GM21737 (cell line): ENCODE results near the gene ARHGEF4.

Experiments used
- ATAC-seq: cut with Tn5 transposase; IDR thresholded peaks from one replicate; pipeline ENCODE4 v1.9.1; 2021; ENCODE audit warnings: mild to moderate bottlenecking, moderate library complexity; ENCODE audit not compliant: unreplicated experiment

ARHGEF4 gene

GRCh38 chr2:130819226-130819607 lies 17.5 kb upstream of the ARHGEF4 start:
- no peak for ATAC-seq

- ATAC-seq, result no peak
These were observed 17.0 kb upstream of the ARHGEF4 start for GRCh38 chr2:130819608-130820278.

GRCh38 chr2:130820279-130820861 lies 16.3 kb upstream of the ARHGEF4 start:
- no peak for ATAC-seq

GRCh38 chr2:130821867-130822266 lies 14.8 kb upstream of the ARHGEF4 start:
- ATAC-seq, result no peak

- ATAC-seq, result no peak
These were observed 13.9 kb upstream of the ARHGEF4 start for GRCh38 chr2:130822766-130823165.

- peak; percentile 9 for ATAC-seq
These were observed 13.4 kb upstream of the ARHGEF4 start for GRCh38 chr2:130823171-130823885.

- peak; percentile 18 for ATAC-seq
These were observed 12.7 kb upstream of the ARHGEF4 start for GRCh38 chr2:130823886-130824491.

- ATAC-seq, result peak; percentile 80
These were observed 12.1 kb upstream of the ARHGEF4 start for GRCh38 chr2:130824492-130825061.

- ATAC-seq, result no peak
These were observed 11.3 kb upstream of the ARHGEF4 start for GRCh38 chr2:130825231-130825965.

GRCh38 chr2:130825966-130826253 lies 10.8 kb upstream of the ARHGEF4 start:
- no peak for ATAC-seq

- ATAC-seq, result no peak
These were observed 10.3 kb upstream of the ARHGEF4 start for GRCh38 chr2:130826419-130826818.

GRCh38 chr2:130826821-130827501 lies 9.8 kb upstream of the ARHGEF4 start:
- no peak for ATAC-seq

- no peak for ATAC-seq
These were observed 9.0 kb upstream of the ARHGEF4 start for GRCh38 chr2:130827502-130828251.

GRCh38 chr2:130828461-130828860 lies 8.3 kb upstream of the ARHGEF4 start:
- no peak for ATAC-seq

GRCh38 chr2:130829015-130829414 lies 7.7 kb upstream of the ARHGEF4 start:
- no peak for ATAC-seq

GRCh38 chr2:130830538-130830937 lies 6.2 kb upstream of the ARHGEF4 start:
- ATAC-seq, result no peak

- ATAC-seq, result no peak
These were observed 5.4 kb upstream of the ARHGEF4 start for GRCh38 chr2:130831356-130831755.

GRCh38 chr2:130832296-130832940 lies 4.3 kb upstream of the ARHGEF4 start:
- ATAC-seq, result no peak
